ENCODE measurements around the gene MLLT3. TPM values are rescaled to one million over a fixed set of nuclear protein-coding genes. Genes with fewer than 3 reads are reported as not detected.

Gene MLLT3
- total and polyA plus RNA-seq, 2 of the 8 experiments (the other 6 are each of a cell fraction or from before 2014, with no cell fraction given), result 5.9 to 9.6 TPM

DNA sequence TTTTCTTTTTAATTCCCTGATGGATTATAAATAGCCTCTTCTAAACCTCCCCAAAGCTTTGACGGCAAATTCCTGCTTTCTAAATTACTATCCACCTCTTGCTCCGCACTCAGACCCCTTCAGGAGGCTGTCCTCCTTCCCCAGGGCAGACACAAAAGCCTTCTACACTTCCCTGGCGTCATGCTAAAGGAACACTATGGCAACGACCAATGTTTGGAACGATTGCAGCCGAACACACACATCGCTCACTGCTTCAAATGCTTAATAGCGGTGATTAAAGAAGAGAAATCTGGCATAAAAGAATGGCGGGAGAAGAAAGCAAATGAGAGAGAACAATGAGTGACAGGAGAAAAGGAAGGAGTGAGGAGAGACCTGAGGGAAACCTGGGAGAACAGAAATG lies 297.3 kb downstream of the MLLT3 start:
- Histone ChIP-seq H3K9me3 (ENCODE audit: insufficient read depth in 2 of 2, low read depth in 1 of 2, low read length in 1 of 2) (no peaks in the 10 kb centered on the region), H2BK120ac (replicated peaks; ENCODE audit: low read depth, low read length) (no peak overlapping the region), H2AFZ (ENCODE audit: low read length) (no peak overlapping the region), H2BK5ac (ENCODE audit: low read depth, low read length) (no peak overlapping the region), H4K91ac (replicated peaks; ENCODE audit: insufficient read length, low read length) (no peak overlapping the region), H2BK12ac (ENCODE audit: low read depth, low read length) (no peak overlapping the region), H2BK20ac (ENCODE audit: low read length) (no peak overlapping the region), H4K8ac (ENCODE audit: extremely low read depth, insufficient read depth, low read length) (no peak overlapping the region), H2BK15ac (ENCODE audit: low read length) (no peak overlapping the region), H3K79me1 (ENCODE audit: low read depth, low read length) (no peaks in the 10 kb centered on the region), H3K18ac (ENCODE audit: extremely low read depth, low read length) (no peak overlapping the region), H4K20me1 (replicated peaks in 1 of 2; ENCODE audit: control insufficient read depth in 1 of 2, insufficient read depth in 2 of 2, low read length in 2 of 2) (no peaks in the 10 kb centered on the region), H3K4me2 (ENCODE audit: insufficient read depth in 1 of 2, low read depth in 2 of 2, low read length in 2 of 2) (no peak overlapping the region), H3K56ac (replicated peaks; ENCODE audit: insufficient read length, low read depth, low read length) (no peak overlapping the region), H3K14ac (ENCODE audit: insufficient read length) (no peak overlapping the region), H3K36me3 (ENCODE audit: control insufficient read depth in 2 of 4, insufficient read depth in 4 of 4, low read length in 3 of 4) (no peaks in the 10 kb centered on the region), H3K23ac (ENCODE audit: insufficient read length) (no peak overlapping the region), H3K4me1 (replicated peaks in 1 of 4; ENCODE audit: control insufficient read depth in 3 of 4, insufficient read depth in 4 of 4, low read length in 3 of 4) (peaks cover 0 to 3% (median under 1%) of the 10 kb centered on the region in 4 experiments; a peak in 1 of 7 replicates), H3K23me2 (ENCODE audit: low read depth, low read length) (no peaks in the 10 kb centered on the region), H3K27me3 (replicated peaks in 1 of 4; ENCODE audit: control insufficient read depth in 3 of 4, extremely low read depth in 1 of 4, insufficient read depth in 3 of 4, low read length in 3 of 4) (no peaks in the 10 kb centered on the region), H3K9ac (replicated peaks in 1 of 4; ENCODE audit: extremely low read depth in 1 of 4, low read depth in 3 of 4, low read length in 3 of 4) (no peak overlapping the region), H3K27ac (ENCODE audit: low read depth, low read length) (no peak overlapping the region), H3K79me2 (ENCODE audit: control insufficient read depth in 1 of 2, insufficient read depth in 2 of 2, low read length in 2 of 2) (no peaks in the 10 kb centered on the region), H2AK5ac (ENCODE audit: low read depth, low read length) (no peak overlapping the region), H3K4ac (replicated peaks; ENCODE audit: insufficient read length, low read depth, low read length) (no peak overlapping the region), H3K4me3 (ENCODE audit: extremely low read depth in 1 of 4, insufficient read depth in 2 of 4, low read depth in 3 of 4, low read length in 4 of 4) (no peak overlapping the region), H4K5ac (ENCODE audit: insufficient read length, low read depth, low read length) (no peak overlapping the region)
- FAIRE-seq (no peak), DNase-seq (ENCODE audit: low read depth in 1 of 2, low spot score in 2 of 2) (no peak)
- ChIA-PET CTCF (ENCODE audit: partially characterized antibody) (interaction anchor here (1.4 kb wide), 1 partner anchor 13 kb away, joined by 3 read pairs; no protein-coding TSS in a partner anchor), POLR2A (ENCODE audit: partially characterized antibody) (no interaction called here)
- 94% methylated on average over 9 of the region's 9 CpGs; no CpG with 5 or more reads in 1 of the 2 experiments for WGBS, 2 experiments (ENCODE audit: extremely low coverage in 1 of 2, insufficient coverage in 1 of 2, insufficient read length in 1 of 2, insufficient replicate concordance in 2 of 2, low coverage in 1 of 2, low lambda C conversion rate in 2 of 2, missing lambda C conversion rate in 1 of 2)
- TF ChIP-seq YY1 (IDR thresholded peaks at IDR 0.05; ENCODE audit: low read depth, low read length) (no peak), SAP30 (IDR thresholded peaks at IDR 0.05; ENCODE audit: insufficient read depth, insufficient replicate concordance, low read length) (no peak), CEBPB (IDR thresholded peaks at IDR 0.05; ENCODE audit: low read depth, low read length) (no peak), GTF2F1 (IDR thresholded peaks at IDR 0.05; ENCODE audit: borderline replicate concordance, low read depth, low read length) (no peak), BRCA1 (IDR thresholded peaks at IDR 0.05; ENCODE audit: low read depth, low read length) (no peak), TBP (IDR thresholded peaks at IDR 0.05; ENCODE audit: low read depth, low read length) (no peak), PHF8 (conservative IDR thresholded peaks at IDR 0.05; ENCODE audit: low read depth, low read length) (no peak), RXRA (IDR thresholded peaks at IDR 0.05; ENCODE audit: insufficient read depth, low read depth, low read length) (no peak), CHD2 (IDR thresholded peaks at IDR 0.05; ENCODE audit: low read length) (no peak), CTBP2 (IDR thresholded peaks at IDR 0.05; ENCODE audit: borderline replicate concordance, insufficient read depth, insufficient read length, low read length) (no peak), BACH1 (IDR thresholded peaks at IDR 0.05; ENCODE audit: low read length) (no peak), POLR2A (IDR thresholded peaks at IDR 0.05; ENCODE audit: control extremely low read depth in 1 of 2, low read depth in 2 of 2, low read length in 2 of 2) (no peak), SP1 (IDR thresholded peaks at IDR 0.05; ENCODE audit: low read depth, low read length) (no peak)
- TF ChIP-seq, protein P1, sequence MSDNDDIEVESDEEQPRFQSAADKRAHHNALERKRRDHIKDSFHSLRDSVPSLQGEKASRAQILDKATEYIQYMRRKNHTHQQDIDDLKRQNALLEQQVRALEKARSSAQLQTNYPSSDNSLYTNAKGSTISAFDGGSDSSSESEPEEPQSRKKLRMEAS (IDR thresholded peaks at IDR 0.05), result no peak
- TF ChIP-seq, protein P2, sequence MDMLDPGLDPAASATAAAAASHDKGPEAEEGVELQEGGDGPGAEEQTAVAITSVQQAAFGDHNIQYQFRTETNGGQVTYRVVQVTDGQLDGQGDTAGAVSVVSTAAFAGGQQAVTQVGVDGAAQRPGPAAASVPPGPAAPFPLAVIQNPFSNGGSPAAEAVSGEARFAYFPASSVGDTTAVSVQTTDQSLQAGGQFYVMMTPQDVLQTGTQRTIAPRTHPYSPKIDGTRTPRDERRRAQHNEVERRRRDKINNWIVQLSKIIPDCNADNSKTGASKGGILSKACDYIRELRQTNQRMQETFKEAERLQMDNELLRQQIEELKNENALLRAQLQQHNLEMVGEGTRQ (IDR thresholded peaks at IDR 0.05; ENCODE audit: low read length), result no peak

Measured in H1 (cell line).